SK-N-SH treated with all-trans-retinoic acid at 6 μM for 48 hours (cell line): ENCODE measurements around the gene MAPK4.

Source experiments
- ATAC-seq: fragments of 200-7000 bp; cut with Tn5 transposase; 3 replicates; pipeline ENCODE4 v1.9.1; 2020; ENCODE audit warnings: mild to moderate bottlenecking, moderate library complexity
- BACH2 ChIP-seq: fragments of 250-450 bp; sonication (Bioruptor Pico); IDR thresholded peaks from 2 replicates; pipeline ENCODE4 v1.9.0; 2021; ENCODE audit warnings: mild to moderate bottlenecking, borderline replicate concordance
- CSDC2 ChIP-seq: fragments of 250-450 bp; sonication (Bioruptor Pico); IDR thresholded peaks from 2 replicates; pipeline ENCODE4 v1.5.0; 2020; ENCODE audit warnings: mild to moderate bottlenecking, moderate library complexity
- ESRRG ChIP-seq: fragments of 250-450 bp; sonication (Bioruptor Pico); IDR thresholded peaks from 2 replicates; pipeline ENCODE4 v1.6.1; 2021; ENCODE audit warnings: mild to moderate bottlenecking
- GLIS3 ChIP-seq: fragments of 250-450 bp; sonication (Bioruptor Pico); IDR thresholded peaks from 2 replicates; pipeline ENCODE4 v1.5.0; 2020; ENCODE audit warnings: mild to moderate bottlenecking, moderate library complexity
- ISL1 ChIP-seq: fragments of 250-450 bp; sonication (Bioruptor Pico); IDR thresholded peaks from 2 replicates; pipeline ENCODE4 v2.1.2; 2022; ENCODE audit warnings: mild to moderate bottlenecking, moderate library complexity
- OSR1 ChIP-seq: fragments of 250-450 bp; sonication (Bioruptor Pico); IDR thresholded peaks from 2 replicates; pipeline ENCODE4 v1.8.0; 2022; ENCODE audit warnings: moderate library complexity, mild to moderate bottlenecking, inconsistent platforms
- PPARA ChIP-seq: fragments of 250-450 bp; sonication (Bioruptor Pico); IDR thresholded peaks from 2 replicates; pipeline ENCODE4 v1.5.0; 2020; ENCODE audit warnings: mild to moderate bottlenecking, borderline replicate concordance
- RARB ChIP-seq: fragments of 250-450 bp; sonication (Bioruptor Pico); IDR thresholded peaks from 2 replicates; pipeline ENCODE4 v1.8.0; 2021; ENCODE audit warnings: mild to moderate bottlenecking, moderate library complexity
- SNAI2 ChIP-seq: fragments of 250-450 bp; sonication (Bioruptor Pico); IDR thresholded peaks from 2 replicates; pipeline ENCODE4 v1.5.0; 2020; ENCODE audit warnings: mild to moderate bottlenecking, moderate library complexity
- TCF4 ChIP-seq: fragments of 250-450 bp; sonication (Bioruptor Pico); IDR thresholded peaks from 2 replicates; pipeline ENCODE4 v1.8.0; 2021; ENCODE audit warnings: mild to moderate bottlenecking, moderate library complexity, borderline replicate concordance
- TOX ChIP-seq: fragments of 250-450 bp; sonication (Bioruptor Pico); IDR thresholded peaks from 2 replicates; pipeline ENCODE4 v1.8.0; 2021; ENCODE audit warnings: mild to moderate bottlenecking, moderate library complexity, borderline replicate concordance
- ZC3H10 ChIP-seq: fragments of 250-450 bp; sonication (Bioruptor Pico); IDR thresholded peaks from 2 replicates; pipeline ENCODE4 v1.5.1; 2021; ENCODE audit warnings: mild to moderate bottlenecking, moderate library complexity
- ZFP3 ChIP-seq: fragments of 250-450 bp; sonication (Bioruptor Pico); IDR thresholded peaks from 2 replicates; pipeline ENCODE4 v1.5.0; 2020; ENCODE audit warnings: mild to moderate bottlenecking, moderate library complexity
- ZFP30 ChIP-seq: fragments of 450-650 bp; formaldehyde crosslinking; IDR thresholded peaks from 2 replicates; pipeline ENCODE4 v1.5.0; 2022; ENCODE audit warnings: mild to moderate bottlenecking, moderate library complexity
- ZNF565 ChIP-seq: fragments of 450-650 bp; formaldehyde crosslinking; conservative IDR thresholded peaks from 2 replicates; pipeline ENCODE4 v1.5.0; 2020; ENCODE audit warnings: low read depth, mild to moderate bottlenecking, moderate library complexity
- ZNF70 ChIP-seq: fragments of 450-650 bp; formaldehyde crosslinking; IDR thresholded peaks from 2 replicates; pipeline ENCODE4 v1.5.0; 2020; ENCODE audit warnings: mild to moderate bottlenecking, moderate library complexity
- ZNF8 ChIP-seq: fragments of 450-650 bp; formaldehyde crosslinking; IDR thresholded peaks from 2 replicates; pipeline ENCODE4 v1.5.0; 2020; ENCODE audit warnings: mild to moderate bottlenecking, moderate library complexity
- TF ChIP-seq, protein P1 (sequence below): fragments of 250-450 bp; sonication (Bioruptor Pico); IDR thresholded peaks from 2 replicates; pipeline ENCODE4 v1.8.0; 2020; ENCODE audit warnings: mild to moderate bottlenecking, moderate library complexity, borderline replicate concordance
- TF ChIP-seq, protein P2 (sequence below): fragments of 250-450 bp; sonication (Bioruptor Pico); IDR thresholded peaks from 2 replicates; pipeline ENCODE4 v1.8.0; 2021; ENCODE audit warnings: low read depth, mild to moderate bottlenecking, moderate library complexity, borderline replicate concordance
- TF ChIP-seq, protein P3 (sequence below): fragments of 250-450 bp; sonication (Bioruptor Pico); IDR thresholded peaks from 2 replicates; pipeline ENCODE4 v1.5.1; 2021; ENCODE audit warnings: mild to moderate bottlenecking, moderate library complexity
- TF ChIP-seq, protein P4 (sequence below): fragments of 250-450 bp; sonication (Bioruptor Pico); IDR thresholded peaks from 2 replicates; pipeline ENCODE4 v1.5.1; 2020; ENCODE audit warnings: low read depth, mild to moderate bottlenecking, moderate library complexity

The MAPK4 gene

GRCh38 chr18:50679656-50680055 is 119.8 kb downstream of the MAPK4 start:
- no peak for TF ChIP-seq ZNF565 (CRISPR knock-in tag)
- TF ChIP-seq, protein P1, sequence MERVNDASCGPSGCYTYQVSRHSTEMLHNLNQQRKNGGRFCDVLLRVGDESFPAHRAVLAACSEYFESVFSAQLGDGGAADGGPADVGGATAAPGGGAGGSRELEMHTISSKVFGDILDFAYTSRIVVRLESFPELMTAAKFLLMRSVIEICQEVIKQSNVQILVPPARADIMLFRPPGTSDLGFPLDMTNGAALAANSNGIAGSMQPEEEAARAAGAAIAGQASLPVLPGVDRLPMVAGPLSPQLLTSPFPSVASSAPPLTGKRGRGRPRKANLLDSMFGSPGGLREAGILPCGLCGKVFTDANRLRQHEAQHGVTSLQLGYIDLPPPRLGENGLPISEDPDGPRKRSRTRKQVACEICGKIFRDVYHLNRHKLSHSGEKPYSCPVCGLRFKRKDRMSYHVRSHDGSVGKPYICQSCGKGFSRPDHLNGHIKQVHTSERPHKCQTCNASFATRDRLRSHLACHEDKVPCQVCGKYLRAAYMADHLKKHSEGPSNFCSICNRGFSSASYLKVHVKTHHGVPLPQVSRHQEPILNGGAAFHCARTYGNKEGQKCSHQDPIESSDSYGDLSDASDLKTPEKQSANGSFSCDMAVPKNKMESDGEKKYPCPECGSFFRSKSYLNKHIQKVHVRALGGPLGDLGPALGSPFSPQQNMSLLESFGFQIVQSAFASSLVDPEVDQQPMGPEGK: no peak
- no peak for TF ChIP-seq OSR1 (CRISPR knock-in tag)
- TF ChIP-seq, protein P2, sequence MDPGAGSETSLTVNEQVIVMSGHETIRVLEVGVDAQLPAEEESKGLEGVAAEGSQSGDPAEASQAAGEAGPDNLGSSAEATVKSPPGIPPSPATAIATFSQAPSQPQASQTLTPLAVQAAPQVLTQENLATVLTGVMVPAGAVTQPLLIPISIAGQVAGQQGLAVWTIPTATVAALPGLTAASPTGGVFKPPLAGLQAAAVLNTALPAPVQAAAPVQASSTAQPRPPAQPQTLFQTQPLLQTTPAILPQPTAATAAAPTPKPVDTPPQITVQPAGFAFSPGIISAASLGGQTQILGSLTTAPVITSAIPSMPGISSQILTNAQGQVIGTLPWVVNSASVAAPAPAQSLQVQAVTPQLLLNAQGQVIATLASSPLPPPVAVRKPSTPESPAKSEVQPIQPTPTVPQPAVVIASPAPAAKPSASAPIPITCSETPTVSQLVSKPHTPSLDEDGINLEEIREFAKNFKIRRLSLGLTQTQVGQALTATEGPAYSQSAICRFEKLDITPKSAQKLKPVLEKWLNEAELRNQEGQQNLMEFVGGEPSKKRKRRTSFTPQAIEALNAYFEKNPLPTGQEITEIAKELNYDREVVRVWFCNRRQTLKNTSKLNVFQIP: no peak
- no peak for TF ChIP-seq ZFP3
- TF ChIP-seq ZFP30: no peak
- no peak for TF ChIP-seq SNAI2 (CRISPR knock-in tag)
- TF ChIP-seq RARB (CRISPR knock-in tag): no peak
- TF ChIP-seq PPARA (CRISPR knock-in tag): no peak
- TF ChIP-seq ZC3H10 (CRISPR knock-in tag): no peak
- no peak for TF ChIP-seq BACH2
- TF ChIP-seq ISL1: no peak
- TF ChIP-seq, protein P3, sequence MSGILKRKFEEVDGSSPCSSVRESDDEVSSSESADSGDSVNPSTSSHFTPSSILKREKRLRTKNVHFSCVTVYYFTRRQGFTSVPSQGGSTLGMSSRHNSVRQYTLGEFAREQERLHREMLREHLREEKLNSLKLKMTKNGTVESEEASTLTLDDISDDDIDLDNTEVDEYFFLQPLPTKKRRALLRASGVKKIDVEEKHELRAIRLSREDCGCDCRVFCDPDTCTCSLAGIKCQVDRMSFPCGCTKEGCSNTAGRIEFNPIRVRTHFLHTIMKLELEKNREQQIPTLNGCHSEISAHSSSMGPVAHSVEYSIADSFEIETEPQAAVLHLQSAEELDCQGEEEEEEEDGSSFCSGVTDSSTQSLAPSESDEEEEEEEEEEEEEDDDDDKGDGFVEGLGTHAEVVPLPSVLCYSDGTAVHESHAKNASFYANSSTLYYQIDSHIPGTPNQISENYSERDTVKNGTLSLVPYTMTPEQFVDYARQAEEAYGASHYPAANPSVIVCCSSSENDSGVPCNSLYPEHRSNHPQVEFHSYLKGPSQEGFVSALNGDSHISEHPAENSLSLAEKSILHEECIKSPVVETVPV (CRISPR knock-in tag): no peak
- no peak for TF ChIP-seq GLIS3 (CRISPR knock-in tag)
- TF ChIP-seq ZNF70 (CRISPR knock-in tag): no peak
- no peak for TF ChIP-seq TCF4 (CRISPR knock-in tag)
- TF ChIP-seq CSDC2 (CRISPR knock-in tag): no peak
- no peak for ATAC-seq

DNA sequence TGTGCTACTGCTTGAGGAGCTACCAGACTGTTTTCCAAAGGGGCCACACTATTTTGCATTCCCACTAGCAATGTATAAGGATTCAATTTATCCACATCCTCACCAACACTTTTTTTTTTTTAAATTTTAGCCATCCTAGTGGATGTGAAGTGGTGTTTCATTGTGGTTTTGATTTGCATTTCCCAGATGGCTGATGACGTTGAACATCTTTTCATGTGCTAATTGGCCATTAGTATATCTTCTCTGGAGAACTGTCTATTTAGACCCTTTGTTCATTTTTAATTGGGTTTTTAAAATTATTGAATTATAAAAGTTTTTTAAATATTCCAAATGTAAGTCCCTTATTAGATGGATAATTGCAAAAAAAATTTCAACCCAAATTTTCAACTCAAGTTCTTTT is 121.1 kb downstream of the MAPK4 start:
- no peak for TF ChIP-seq SNAI2 (CRISPR knock-in tag)
- TF ChIP-seq ZNF8: no peak
- TF ChIP-seq PPARA (CRISPR knock-in tag): no peak
- TF ChIP-seq, protein P4, sequence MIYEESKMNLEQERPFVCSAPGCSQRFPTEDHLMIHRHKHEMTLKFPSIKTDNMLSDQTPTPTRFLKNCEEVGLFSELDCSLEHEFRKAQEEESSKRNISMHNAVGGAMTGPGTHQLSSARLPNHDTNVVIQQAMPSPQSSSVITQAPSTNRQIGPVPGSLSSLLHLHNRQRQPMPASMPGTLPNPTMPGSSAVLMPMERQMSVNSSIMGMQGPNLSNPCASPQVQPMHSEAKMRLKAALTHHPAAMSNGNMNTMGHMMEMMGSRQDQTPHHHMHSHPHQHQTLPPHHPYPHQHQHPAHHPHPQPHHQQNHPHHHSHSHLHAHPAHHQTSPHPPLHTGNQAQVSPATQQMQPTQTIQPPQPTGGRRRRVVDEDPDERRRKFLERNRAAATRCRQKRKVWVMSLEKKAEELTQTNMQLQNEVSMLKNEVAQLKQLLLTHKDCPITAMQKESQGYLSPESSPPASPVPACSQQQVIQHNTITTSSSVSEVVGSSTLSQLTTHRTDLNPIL: no peak
- TF ChIP-seq, protein P3 (CRISPR knock-in tag): no peak
- no peak for TF ChIP-seq TOX (CRISPR knock-in tag)
- no peak for TF ChIP-seq ZFP30
- TF ChIP-seq, protein P1: no peak
- TF ChIP-seq, protein P2: no peak
- no peak for TF ChIP-seq BACH2
- TF ChIP-seq ISL1: no peak
- no peak for TF ChIP-seq ESRRG (CRISPR knock-in tag)
- no peak for TF ChIP-seq RARB (CRISPR knock-in tag)
- no peak for ATAC-seq
